K562 (cell line): ENCODE data around the gene ERICH2. TPM values are rescaled to one million over a fixed set of nuclear protein-coding genes. Genes with fewer than 3 reads are reported as not detected.

Experiments
- ETS2 ChIP-seq: IDR thresholded peaks from 2 replicates; pipeline ENCODE4 v1.6.1; 2016; ENCODE audit warnings: borderline replicate concordance, missing genetic modification characterization, mild to moderate bottlenecking, moderate library complexity, missing compliant biosample characterization; ENCODE audit not compliant: poor library complexity, severe bottlenecking
- GATAD2A ChIP-seq: fragments of 450-650 bp; IDR thresholded peaks from 2 replicates; pipeline ENCODE4 v1.6.1; 2017
- IRF1 ChIP-seq: sonication (generic); formaldehyde crosslinking; IDR thresholded peaks from 2 replicates; pipeline ENCODE4 v1.8.0; 2022; ENCODE audit warnings: missing genetic modification reagents, mild to moderate bottlenecking, borderline replicate concordance
- MTA2 ChIP-seq: fragments of 450-650 bp; IDR thresholded peaks from 2 replicates; pipeline ENCODE4 v1.6.1; 2016; ENCODE audit warnings: low read depth
- OTX1 ChIP-seq: fragments of 450-650 bp; formaldehyde crosslinking; IDR thresholded peaks from 2 replicates; pipeline ENCODE4 v1.4.0; 2022; ENCODE audit warnings: mild to moderate bottlenecking
- PHTF2 ChIP-seq: fragments of 250-450 bp; sonication (Bioruptor Pico); IDR thresholded peaks from 2 replicates; pipeline ENCODE4 v1.5.0; 2021; ENCODE audit warnings: mild to moderate bottlenecking
- RBFOX2 ChIP-seq: fragments of 200-400 bp; formaldehyde crosslinking; IDR thresholded peaks from 2 replicates; pipeline ENCODE4 v1.6.1; 2017; ENCODE audit warnings: low read depth, mild to moderate bottlenecking, low read length, moderate library complexity
- SETDB1 ChIP-seq: IDR thresholded peaks from one replicate; pipeline ENCODE4 v1.6.1; 2012; ENCODE audit warnings: low read length, control low read depth, inconsistent platforms
- SREBF2 ChIP-seq: sonication (generic); formaldehyde crosslinking; IDR thresholded peaks from 2 replicates; pipeline ENCODE4 v1.4.0; 2020; ENCODE audit warnings: mild to moderate bottlenecking, missing genetic modification reagents
- ZBTB7A ChIP-seq: IDR thresholded peaks from 2 replicates; pipeline ENCODE4 v1.6.1; 2011; ENCODE audit warnings: low read depth, mild to moderate bottlenecking, low read length, moderate library complexity, borderline replicate concordance; ENCODE audit not compliant: control insufficient read depth
- ZFP30 ChIP-seq: fragments of 250-450 bp; sonication (Bioruptor Pico); IDR thresholded peaks from 2 replicates; pipeline ENCODE4 v1.8.0; 2022; ENCODE audit warnings: moderate library complexity, mild to moderate bottlenecking, inconsistent platforms, borderline replicate concordance
- ZFPM2 ChIP-seq: fragments of 250-450 bp; sonication (Bioruptor Pico); IDR thresholded peaks from 2 replicates; pipeline ENCODE4 v1.5.1; 2022; ENCODE audit warnings: mild to moderate bottlenecking
- ZNF12 ChIP-seq: sonication (generic); formaldehyde crosslinking; IDR thresholded peaks from 2 replicates; pipeline ENCODE4 v1.4.0; 2020; ENCODE audit warnings: mild to moderate bottlenecking, missing genetic modification reagents
- ZNF134 ChIP-seq: fragments of 250-450 bp; sonication (Bioruptor Pico); conservative IDR thresholded peaks from 2 replicates; pipeline ENCODE4 v1.4.0; 2020
- ZNF324 ChIP-seq: fragments of 250-450 bp; sonication (Bioruptor Pico); IDR thresholded peaks from 2 replicates; pipeline ENCODE4 v1.4.0; 2020; ENCODE audit warnings: mild to moderate bottlenecking
- polyA plus RNA-seq, 8 experiments: library from polyadenylated mRNA; depleted of rRNA in 4 of 8; stranded (reverse) in 5 of 8; unstranded in 3 of 8; fragments of >200 nt; fragmentation: Nextera tagmentation in 2 of 8; fragmentation: Illumina TruSeq in 1 of 8; extraction: Ambion mirVana in 2 of 8; extraction: Trizol in 1 of 8; gene quantifications; 2 replicates each; pipeline versions ENCODE4 v1.2.1 to v1.2.3, GENCODE V29; 2011 to 2014; ENCODE audit warnings: inconsistent platforms in 1 of 8, missing spikeins in 1 of 8
- total RNA-seq, 7 experiments: library from RNA; depleted of rRNA in 6 of 7; stranded (reverse); fragments of >200 nt in 6 of 7; fragmentation: Illumina TruSeq in 2 of 7; extraction: Trizol in 2 of 7; gene quantifications; 2 replicates each; pipeline versions ENCODE4 v1.2.1 to v1.2.3, GENCODE V29; 2011 to 2021; ENCODE audit warnings: low replicate concordance in 1 of 7
- TF ChIP-seq, protein P1 (sequence below): fragments of 450-650 bp; IDR thresholded peaks from 2 replicates; pipeline ENCODE4 v1.6.1; 2017; ENCODE audit warnings: antibody characterized with exemption
- TF ChIP-seq, protein P2 (sequence below): fragments of 450-650 bp; IDR thresholded peaks from 2 replicates; pipeline ENCODE4 v1.6.1; 2014; ENCODE audit warnings: low read depth, mild to moderate bottlenecking, moderate library complexity, borderline replicate concordance
- TF ChIP-seq, protein P3 (sequence below): sonication (generic); formaldehyde crosslinking; IDR thresholded peaks from 2 replicates; pipeline ENCODE4 v1.8.0; 2022; ENCODE audit warnings: mild to moderate bottlenecking, missing genetic modification reagents, borderline replicate concordance

The ERICH2 gene
- total and polyA plus RNA-seq, 9 of the 15 experiments (the other 6 are each of a cell fraction or from before 2014, with no cell fraction given) = 0.85 to 2.4 (median 1.6) TPM

- TF ChIP-seq, protein P1, sequence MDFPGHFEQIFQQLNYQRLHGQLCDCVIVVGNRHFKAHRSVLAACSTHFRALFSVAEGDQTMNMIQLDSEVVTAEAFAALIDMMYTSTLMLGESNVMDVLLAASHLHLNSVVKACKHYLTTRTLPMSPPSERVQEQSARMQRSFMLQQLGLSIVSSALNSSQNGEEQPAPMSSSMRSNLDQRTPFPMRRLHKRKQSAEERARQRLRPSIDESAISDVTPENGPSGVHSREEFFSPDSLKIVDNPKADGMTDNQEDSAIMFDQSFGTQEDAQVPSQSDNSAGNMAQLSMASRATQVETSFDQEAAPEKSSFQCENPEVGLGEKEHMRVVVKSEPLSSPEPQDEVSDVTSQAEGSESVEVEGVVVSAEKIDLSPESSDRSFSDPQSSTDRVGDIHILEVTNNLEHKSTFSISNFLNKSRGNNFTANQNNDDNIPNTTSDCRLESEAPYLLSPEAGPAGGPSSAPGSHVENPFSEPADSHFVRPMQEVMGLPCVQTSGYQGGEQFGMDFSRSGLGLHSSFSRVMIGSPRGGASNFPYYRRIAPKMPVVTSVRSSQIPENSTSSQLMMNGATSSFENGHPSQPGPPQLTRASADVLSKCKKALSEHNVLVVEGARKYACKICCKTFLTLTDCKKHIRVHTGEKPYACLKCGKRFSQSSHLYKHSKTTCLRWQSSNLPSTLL = 0 out of 2 replicates have a peak, but pooled peaks have one; percentile 45
- TF ChIP-seq, protein P2, sequence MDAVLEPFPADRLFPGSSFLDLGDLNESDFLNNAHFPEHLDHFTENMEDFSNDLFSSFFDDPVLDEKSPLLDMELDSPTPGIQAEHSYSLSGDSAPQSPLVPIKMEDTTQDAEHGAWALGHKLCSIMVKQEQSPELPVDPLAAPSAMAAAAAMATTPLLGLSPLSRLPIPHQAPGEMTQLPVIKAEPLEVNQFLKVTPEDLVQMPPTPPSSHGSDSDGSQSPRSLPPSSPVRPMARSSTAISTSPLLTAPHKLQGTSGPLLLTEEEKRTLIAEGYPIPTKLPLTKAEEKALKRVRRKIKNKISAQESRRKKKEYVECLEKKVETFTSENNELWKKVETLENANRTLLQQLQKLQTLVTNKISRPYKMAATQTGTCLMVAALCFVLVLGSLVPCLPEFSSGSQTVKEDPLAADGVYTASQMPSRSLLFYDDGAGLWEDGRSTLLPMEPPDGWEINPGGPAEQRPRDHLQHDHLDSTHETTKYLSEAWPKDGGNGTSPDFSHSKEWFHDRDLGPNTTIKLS = peak; percentile 11; the same call in 1 of the 2 replicates
- TF ChIP-seq IRF1 (no peak), ZBTB7A (peak; percentile 37; the same call in 1 of the 2 replicates), MTA2 (0 out of 2 replicates have a peak, but pooled peaks have one; percentile 12), ZNF324 (CRISPR knock-in tag) (no peak), GATAD2A (peak; percentile 66), ZNF12 (CRISPR knock-in tag) (peak; percentile 59; the same call in 1 of the 2 replicates), OTX1 (CRISPR knock-in tag) (peak; percentile 14; the same call in 1 of the 2 replicates), ZFP30 (CRISPR knock-in tag) (no peak), SREBF2 (CRISPR knock-in tag) (no peak), PHTF2 (CRISPR knock-in tag) (no peak), RBFOX2 (peak; percentile 94), ZFPM2 (CRISPR knock-in tag) (0 out of 2 replicates have a peak, but pooled peaks have one; percentile 85), ZNF134 (no peak), SETDB1 (no peak), ETS2 (tag) (no peak)
- TF ChIP-seq, protein P3, sequence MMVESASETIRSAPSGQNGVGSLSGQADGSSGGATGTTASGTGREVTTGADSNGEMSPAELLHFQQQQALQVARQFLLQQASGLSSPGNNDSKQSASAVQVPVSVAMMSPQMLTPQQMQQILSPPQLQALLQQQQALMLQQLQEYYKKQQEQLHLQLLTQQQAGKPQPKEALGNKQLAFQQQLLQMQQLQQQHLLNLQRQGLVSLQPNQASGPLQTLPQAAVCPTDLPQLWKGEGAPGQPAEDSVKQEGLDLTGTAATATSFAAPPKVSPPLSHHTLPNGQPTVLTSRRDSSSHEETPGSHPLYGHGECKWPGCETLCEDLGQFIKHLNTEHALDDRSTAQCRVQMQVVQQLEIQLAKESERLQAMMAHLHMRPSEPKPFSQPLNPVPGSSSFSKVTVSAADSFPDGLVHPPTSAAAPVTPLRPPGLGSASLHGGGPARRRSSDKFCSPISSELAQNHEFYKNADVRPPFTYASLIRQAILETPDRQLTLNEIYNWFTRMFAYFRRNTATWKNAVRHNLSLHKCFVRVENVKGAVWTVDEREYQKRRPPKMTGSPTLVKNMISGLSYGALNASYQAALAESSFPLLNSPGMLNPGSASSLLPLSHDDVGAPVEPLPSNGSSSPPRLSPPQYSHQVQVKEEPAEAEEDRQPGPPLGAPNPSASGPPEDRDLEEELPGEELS (CRISPR knock-in tag) = no peak
Observed at GRCh38 chr2:170770606-170771420, 635 bp downstream of the ERICH2 start (continued).
